ENCODE data around the gene CCT7.
"Not testable (repeated sequence)": the region's sequence is repeated elsewhere in the genome, so short reads cannot be mapped to it uniquely, and the experiment has no call there.

Gene CCT7

GRCh38 chr2:73254343-73255006, 20.4 kb downstream of the CCT7 start:
- no peak for DNase-seq (ENCODE audit: low read depth in 1 of 2, low spot score in 1 of 2)

- no peak for DNase-seq (ENCODE audit: low read depth in 1 of 2, low spot score in 1 of 2)
Observed at GRCh38 chr2:73255007-73255644, 21.0 kb downstream of the CCT7 start.

DNA sequence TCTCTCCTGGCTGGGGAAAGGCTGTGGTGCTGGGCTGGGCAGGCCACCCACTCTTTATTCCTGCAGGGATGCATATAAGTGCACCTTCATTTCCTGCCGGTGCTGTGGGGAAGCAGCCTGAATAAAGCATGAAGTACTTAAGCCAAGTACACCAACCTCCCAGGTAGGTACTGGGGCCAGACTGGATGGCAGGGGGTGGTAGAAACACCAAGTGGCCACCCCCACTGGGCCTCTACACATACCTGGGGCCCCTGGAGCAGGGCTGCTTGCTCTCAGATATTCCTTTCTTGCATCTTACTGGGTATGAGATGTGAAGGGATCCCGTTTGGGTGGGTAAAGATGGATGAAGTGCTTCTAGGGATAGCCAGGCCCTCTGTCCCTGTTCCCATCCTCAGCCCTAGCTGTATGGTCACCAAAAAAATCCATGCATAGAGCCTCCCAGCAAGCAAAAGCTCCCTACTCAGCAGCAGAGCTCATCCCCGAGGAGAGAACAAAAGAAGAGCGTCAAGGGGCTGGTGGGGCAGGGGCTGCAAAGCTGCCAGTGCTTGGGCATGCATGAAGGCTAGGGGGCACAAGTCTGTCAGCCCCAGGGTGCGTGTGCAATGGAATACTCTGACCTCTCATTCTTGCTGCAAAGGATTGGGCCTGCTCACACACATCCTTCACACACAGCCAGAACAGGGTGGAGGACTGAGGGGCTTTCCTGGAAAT, 22.0 kb downstream of the CCT7 start:
- no peak for DNase-seq (ENCODE audit: low read depth in 1 of 2, low spot score in 1 of 2)

GRCh38 chr2:73256618-73256922, 22.5 kb downstream of the CCT7 start:
- no peak for DNase-seq (ENCODE audit: low read depth in 1 of 2, low spot score in 1 of 2)

GRCh38 chr2:73257021-73257420, 22.9 kb downstream of the CCT7 start:
- no peak for DNase-seq (ENCODE audit: low read depth in 1 of 2, low spot score in 1 of 2)

DNA sequence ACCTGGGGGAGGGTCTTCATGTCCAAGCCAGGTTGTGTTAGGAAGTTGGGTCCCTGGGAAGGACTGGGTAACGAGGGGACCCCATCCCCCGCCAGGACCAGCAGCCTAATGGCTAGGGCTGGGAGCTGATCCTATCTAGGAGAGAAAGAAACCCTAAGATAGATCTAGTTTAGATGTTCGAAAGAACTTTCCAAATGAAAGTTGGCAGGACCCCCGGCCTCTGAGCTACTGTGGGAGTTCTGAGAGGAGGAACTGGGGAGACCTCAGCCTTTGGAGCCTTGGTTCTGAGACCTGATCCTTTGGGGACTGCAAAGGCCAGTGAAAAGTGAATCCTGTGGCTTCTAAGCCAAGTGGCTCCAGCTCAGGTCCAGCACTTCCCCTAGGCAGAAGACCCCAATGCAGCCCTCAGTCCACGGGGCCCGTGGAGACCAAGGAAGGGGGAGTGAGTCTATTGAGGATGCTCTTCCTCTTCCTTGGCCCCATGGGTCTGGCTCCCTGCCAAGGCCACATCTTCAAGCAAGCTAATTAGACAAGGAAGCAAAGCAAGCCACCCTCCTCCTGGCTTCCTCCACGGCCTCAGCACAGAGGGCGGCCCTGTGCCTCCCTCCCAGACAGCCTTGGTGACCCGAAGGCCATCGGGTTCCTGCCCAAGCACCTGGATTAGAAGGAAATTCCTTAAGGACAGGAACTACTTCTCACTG, 23.5 kb downstream of the CCT7 start:
- DNase-seq (ENCODE audit: low read depth in 1 of 2, low spot score in 1 of 2): no peak

DNA sequence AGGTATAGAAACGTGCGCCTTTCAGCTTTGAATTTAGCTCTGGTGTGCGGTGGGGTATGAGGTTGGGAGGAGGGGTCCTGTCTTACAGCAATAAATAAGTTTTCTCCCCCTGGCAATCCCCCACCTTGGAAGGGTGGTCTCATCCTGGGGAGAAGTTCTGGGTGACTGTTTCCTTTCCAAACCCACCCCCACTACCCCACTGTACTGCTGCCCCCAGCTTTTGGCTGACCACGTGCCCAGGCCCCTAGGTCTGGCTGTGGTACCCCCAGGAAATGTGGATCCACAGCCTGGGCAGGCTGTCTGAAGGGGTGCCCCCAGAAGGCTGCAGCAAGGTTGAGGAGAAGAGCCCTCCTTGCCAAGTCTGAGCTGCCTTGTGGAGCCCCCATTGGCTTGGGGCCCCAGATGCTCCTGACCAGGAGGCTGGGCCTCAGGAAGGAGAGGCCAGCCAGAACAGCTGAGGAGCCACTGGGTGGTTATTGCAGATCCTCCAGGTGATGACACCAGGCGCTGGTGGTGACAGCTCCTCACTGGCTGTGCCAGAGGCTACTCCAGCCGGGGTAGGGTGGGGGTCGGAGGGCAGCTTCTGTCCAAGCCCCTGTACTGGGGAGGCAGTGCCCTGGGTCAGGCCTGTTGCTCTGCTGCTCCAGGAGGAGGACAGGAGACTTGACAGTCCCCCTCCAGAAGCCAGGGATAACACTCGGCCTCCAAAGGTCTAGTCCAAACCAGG, 24.2 kb downstream of the CCT7 start:
- DNase-seq (ENCODE audit: low read depth in 1 of 2, low spot score in 1 of 2): no peak

GRCh38 chr2:73258913-73259215, 24.8 kb downstream of the CCT7 start:
- no peak for DNase-seq (ENCODE audit: low read depth in 1 of 2, low spot score in 1 of 2)

- DNase-seq (ENCODE audit: low read depth in 1 of 2, low spot score in 1 of 2): no peak
Observed at GRCh38 chr2:73259276-73259675, 25.2 kb downstream of the CCT7 start.

DNA sequence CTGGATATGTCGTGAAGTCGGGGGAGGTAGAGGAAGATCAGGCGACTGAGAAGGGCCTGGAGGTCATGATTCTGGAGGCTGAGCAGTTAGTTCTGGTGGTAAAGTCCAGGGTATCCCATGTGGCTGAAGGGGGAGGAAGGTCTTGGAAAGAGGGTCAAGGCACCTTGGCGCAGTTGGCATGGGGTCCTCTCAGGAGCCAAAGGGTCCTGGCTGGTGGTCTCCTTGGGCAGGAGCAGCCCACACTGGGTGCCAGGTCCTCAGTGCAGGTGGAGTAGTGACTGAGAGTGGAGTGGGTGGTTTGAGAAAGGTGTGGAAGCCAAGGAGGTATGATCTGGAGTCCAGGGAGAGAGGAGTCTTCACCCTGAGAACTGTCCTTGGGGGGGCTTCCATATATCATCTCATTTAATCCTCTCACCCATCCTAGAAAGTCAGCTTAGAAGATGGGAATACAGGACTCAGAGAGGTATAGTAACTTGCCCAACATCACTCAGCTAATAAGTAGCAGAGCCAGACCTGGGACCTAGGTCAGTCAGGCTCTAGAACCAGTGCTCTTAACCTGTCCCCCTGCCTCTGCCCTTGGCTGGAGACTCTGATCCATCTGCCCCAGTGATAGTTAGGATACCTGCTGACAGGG, 25.7 kb downstream of the CCT7 start:
- DNase-seq (ENCODE audit: low read depth in 1 of 2, low spot score in 1 of 2): no peak

DNA sequence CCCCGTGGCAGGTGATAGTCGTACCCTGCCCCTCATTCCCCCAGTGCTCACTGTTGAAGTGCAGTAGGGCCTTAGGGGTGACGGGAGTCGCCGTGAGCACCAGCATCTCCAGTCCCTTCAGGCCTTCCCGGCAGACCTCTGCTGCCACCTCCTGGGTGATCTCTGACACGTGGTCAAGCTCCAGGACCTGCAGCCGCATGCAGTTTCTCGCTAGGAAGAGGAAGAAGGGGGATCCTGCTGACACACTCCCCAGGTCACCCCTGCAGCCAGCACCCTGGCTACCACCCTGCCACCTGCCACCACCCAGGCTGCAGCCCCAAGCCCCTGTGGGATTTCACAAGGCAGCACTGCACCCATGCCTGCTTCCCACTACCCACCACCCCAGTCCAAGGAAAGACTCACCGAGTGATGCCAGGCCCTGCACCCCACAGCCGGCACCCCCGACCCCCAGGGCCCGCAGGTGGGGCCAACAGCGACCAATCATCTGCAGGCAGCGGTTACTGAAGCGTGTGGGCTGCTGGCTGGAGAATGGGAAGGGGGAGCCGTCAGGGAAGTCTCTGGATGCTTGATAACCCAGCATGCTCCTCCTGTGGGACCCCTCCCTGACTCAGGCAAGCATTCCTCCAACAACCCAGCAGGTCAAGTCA, 26.4 kb downstream of the CCT7 start:
- DNase-seq (ENCODE audit: low read depth in 1 of 2, low spot score in 1 of 2): no peak

- DNase-seq (ENCODE audit: low read depth in 1 of 2, low spot score in 1 of 2): no peak
Observed at GRCh38 chr2:73262108-73262651, 28.1 kb downstream of the CCT7 start.

DNA sequence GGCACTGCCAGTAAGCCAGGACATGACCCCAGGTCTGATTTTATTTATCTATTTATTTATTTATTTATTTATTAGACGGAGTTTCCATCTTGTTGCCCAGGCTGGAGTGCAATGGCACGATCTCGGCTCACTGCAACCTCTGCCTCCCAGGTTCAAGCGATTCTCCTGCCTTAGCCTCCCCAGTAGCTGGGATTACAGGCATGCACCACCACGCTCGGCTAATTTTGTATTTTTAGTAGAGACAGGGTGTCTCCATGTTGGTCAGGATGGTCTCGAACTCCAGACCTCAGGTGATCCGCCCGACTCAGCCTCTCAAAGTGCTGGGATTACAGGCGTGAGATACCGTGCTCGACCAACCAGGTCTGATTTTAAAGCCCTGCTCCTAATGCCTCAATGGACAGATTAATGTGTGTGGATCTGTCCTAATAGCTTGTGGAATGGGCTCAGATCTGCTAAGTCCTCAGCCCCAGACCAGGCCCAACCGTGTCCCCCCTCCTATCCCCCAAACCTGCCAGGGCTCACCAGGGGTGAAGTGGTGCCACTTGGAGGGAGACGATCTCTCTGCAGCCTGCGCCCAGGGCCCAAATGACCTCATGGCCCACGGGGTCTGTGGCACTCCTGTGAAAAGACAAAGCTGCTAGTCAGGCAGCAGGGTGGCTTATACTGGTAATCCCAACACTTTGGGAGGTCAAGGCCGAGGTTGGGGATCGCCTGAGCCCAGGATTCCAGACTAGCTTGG, 28.8 kb downstream of the CCT7 start:
- not testable (repeated sequence) for DNase-seq (ENCODE audit: low read depth in 1 of 2, low spot score in 1 of 2)

GRCh38 chr2:73263540-73264331, 29.6 kb downstream of the CCT7 start:
- DNase-seq (ENCODE audit: low read depth in 1 of 2, low spot score in 1 of 2): no peak

DNA sequence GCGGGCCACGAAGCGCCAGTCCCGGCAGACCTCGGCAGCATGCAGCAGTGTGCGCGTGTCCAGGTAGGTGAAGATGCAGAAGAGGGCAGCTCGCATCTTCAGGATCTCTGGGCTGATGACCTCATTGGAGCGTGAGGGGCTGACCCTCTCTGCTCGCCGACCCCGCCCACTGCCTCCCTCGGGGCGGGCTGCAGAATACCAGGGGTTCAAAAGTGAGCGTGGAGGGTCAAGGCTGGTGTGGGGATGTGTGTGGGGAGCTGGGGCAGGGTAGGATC, 30.2 kb downstream of the CCT7 start:
- DNase-seq (ENCODE audit: low read depth in 1 of 2, low spot score in 1 of 2): no peak

GRCh38 chr2:73264783-73265182, 30.7 kb downstream of the CCT7 start:
- DNase-seq (ENCODE audit: low read depth in 1 of 2, low spot score in 1 of 2): no peak

DNA sequence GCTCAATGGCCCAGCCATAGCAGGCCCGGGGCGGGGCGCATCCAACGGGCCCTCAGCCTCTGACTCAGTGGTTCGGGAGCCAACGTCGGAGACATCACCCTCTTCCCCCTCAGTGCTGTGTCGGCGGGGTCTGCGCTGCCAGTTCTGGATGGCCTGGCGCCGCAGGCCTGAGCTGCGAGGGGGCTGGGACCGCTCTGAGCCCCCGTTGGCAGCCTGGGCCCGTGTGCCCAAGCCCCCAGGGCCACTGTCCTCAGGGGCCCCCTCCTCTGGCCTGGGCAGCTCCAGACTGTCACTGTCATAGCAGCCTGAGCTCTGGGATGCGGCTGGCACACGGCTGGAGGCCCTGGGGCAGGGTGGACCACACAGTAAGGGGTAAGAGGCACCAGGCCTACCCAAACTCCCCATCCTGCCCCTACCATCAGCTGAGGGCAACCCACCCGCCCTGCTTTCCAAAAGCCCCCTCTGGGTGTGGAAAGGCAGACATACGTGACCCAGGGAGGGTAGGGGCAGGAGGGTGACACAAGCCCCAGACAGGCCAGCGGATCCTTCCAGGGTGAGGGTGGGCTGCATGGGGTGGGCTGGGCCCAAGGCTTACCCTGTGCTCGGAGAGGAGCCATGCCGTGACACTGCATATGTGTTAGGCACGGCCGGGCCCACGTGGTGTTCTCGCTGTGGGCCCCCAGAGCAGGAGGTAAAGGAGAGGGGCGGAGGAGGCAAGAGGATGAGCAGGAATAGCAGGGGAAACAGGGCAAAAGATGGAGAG, 31.4 kb downstream of the CCT7 start:
- DNase-seq (ENCODE audit: low read depth in 1 of 2, low spot score in 1 of 2): no peak
